Retinal pigment epithelial cell (primary cell): ENCODE measurements around the gene SPG11.

Experiments
- DNase-seq: peaks from one replicate; pipeline ENCODE4 v3.0.0-alpha.2; 2010; ENCODE audit warnings: low read depth
- H3K4me3 ChIP-seq: 2 replicates; pipeline ENCODE4 v1.5.1; 2011; ENCODE audit warnings: mild to moderate bottlenecking, low read length, control low read depth, moderate library complexity
- CTCF ChIP-seq: conservative IDR thresholded peaks from 2 replicates; pipeline ENCODE4 v1.5.1; 2011; ENCODE audit warnings: low read depth, low read length, control low read depth, inconsistent platforms

Gene SPG11

GRCh38 chr15:44620081-44620480 lies 43.4 kb downstream of the SPG11 start:
- no peak for TF ChIP-seq CTCF
- no peak overlapping the region for H3K4me3 ChIP-seq
- DNase-seq = no peak

- no peak for DNase-seq
- no peak for TF ChIP-seq CTCF
- no peak overlapping the region for H3K4me3 ChIP-seq
Measured at GRCh38 chr15:44616974-44617373, 46.5 kb downstream of the SPG11 start.

- no peak for TF ChIP-seq CTCF
- no peak overlapping the region for H3K4me3 ChIP-seq
- DNase-seq = no peak
Measured at GRCh38 chr15:44606740-44607139, 56.7 kb downstream of the SPG11 start.

GRCh38 chr15:44603126-44603525 lies 60.3 kb downstream of the SPG11 start:
- no peak overlapping the region for H3K4me3 ChIP-seq
- no peak for TF ChIP-seq CTCF
- DNase-seq = no peak

GRCh38 chr15:44598892-44599291 lies 64.6 kb downstream of the SPG11 start:
- no peak overlapping the region for H3K4me3 ChIP-seq

GRCh38 chr15:44598066-44598465 lies 65.4 kb downstream of the SPG11 start:
- H3K4me3 ChIP-seq = no peak overlapping the region
- no peak for TF ChIP-seq CTCF
- DNase-seq = no peak

More at GRCh38 chr15:44598892-44599291, 64.6 kb downstream of the SPG11 start:
- TF ChIP-seq CTCF = no peak
- DNase-seq = peak; percentile 53

- DNase-seq = no peak
- no peak for TF ChIP-seq CTCF
Measured at GRCh38 chr15:44596511-44597010, 66.9 kb downstream of the SPG11 start.

More at GRCh38 chr15:44596511-44597010, 66.9 kb downstream of the SPG11 start:
- H3K4me3 ChIP-seq = no peak overlapping the region
